A549 treated with DMSO at 1 μM for 4 hours (cell line): Measurements from ENCODE around the gene TMEM106A. TPM values are rescaled to one million over a fixed set of nuclear protein-coding genes. Genes with fewer than 3 reads are reported as not detected.

Source experiments
- total RNA-seq: library from RNA; stranded (reverse); fragments of 200-300 nt; extraction: Qiagen RNA extraction; gene quantifications from 5 replicates; pipeline ENCODE4 v1.2.3, GENCODE V29; 2022; ENCODE audit warnings: low read depth

The TMEM106A gene
- 1.0 to 1.6 TPM (median 1.4 TPM) in 5 replicates for total RNA-seq

GRCh38 chr17:43211480-43212402 is at the start of gene TMEM106A:
TMEM106A (plus strand) TSS chr17:43211875; CDS start chr17:43213042, 1,167 bp downstream.

GRCh38 chr17:43170766-43171585 is 40.7 kb upstream of the TMEM106A start, which contains the start of gene NBR1:
NBR1 (plus strand) TSS chr17:43171214; CDS start chr17:43175800, 4,586 bp downstream.

DNA sequence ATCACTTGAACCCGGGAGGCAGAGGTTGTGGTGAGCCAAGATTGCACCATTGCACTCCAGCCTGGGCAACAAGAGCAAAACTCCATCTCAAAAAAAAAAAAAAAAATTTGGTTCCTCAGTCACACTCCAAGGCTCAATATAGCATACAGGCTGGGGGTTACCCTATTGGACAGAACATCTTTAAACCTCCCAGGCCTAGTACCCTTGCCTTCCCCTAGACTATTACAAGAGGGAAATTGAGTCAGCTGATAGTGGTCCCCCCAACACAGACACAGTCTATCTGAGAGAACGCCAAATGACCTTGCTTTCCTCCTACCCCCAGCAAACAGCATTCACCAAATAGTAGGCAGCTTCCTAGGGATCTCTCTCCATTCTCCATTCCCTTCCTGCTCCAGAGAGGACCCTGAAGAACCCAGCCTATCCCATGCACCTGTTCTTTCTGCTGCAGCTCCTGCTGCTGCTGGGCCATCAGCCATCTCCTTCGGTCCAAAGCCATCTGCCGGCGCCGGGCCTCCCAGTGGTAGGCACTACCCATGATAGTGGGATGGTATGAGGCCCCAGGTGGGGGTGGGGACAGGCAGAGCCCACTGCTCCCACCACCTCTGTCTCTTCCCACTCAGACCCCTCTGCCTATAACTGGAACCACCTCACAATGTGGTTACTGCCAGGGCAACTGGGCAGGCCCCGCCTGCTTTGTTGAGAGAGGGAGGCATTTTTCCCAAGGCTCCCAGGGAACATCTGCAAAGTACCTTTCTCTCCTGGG is 16.5 kb downstream of the TMEM106A start, which contains the start of gene CCDC200:
Gene CCDC200 (minus strand): TSS at position 604 of the 763 bp plus-strand sequence. CDS start 69 bp downstream, at position 535.

GRCh38 chr17:43233877-43234276 is 22.2 kb downstream of the TMEM106A start, which contains the start of gene RNU2-1:
RNU2-1 (minus strand) TSS chr17:43233977.

Other genes with a start within 250 kb of the TMEM106A start
- 45.7 to 63.2 TPM (median 55.6 TPM) in 5 replicates for gene AARSD1, start 247.4 kb upstream of the TMEM106A start, total RNA-seq
- 0.84 to 1.5 TPM (median 0.89 TPM) in 5 replicates for gene PTGES3L, start 231.8 kb upstream of the TMEM106A start, total RNA-seq
- 21.4 to 22.5 TPM (median 21.9 TPM) in 5 replicates for gene RUNDC1, start 231.3 kb upstream of the TMEM106A start, total RNA-seq
- gene RPL27, start 213.5 kb upstream of the TMEM106A start, total RNA-seq = 2,855 to 3,764 TPM (median 2,988 TPM) in 5 replicates
- 16.9 to 21.8 TPM (median 17.9 TPM) in 5 replicates for gene IFI35, start 205.1 kb upstream of the TMEM106A start, total RNA-seq
- gene VAT1, start 189.5 kb upstream of the TMEM106A start, total RNA-seq = 214 to 226 TPM (median 218 TPM) in 5 replicates
- 0.10 to 0.16 TPM (median 0.12 TPM) in 5 replicates for gene RND2, start 186.6 kb upstream of the TMEM106A start, total RNA-seq
- gene BRCA1, start 86.5 kb upstream of the TMEM106A start, total RNA-seq = 23.8 to 30.9 TPM (median 30.3 TPM) in 5 replicates
- gene NBR1, start 40.7 kb upstream of the TMEM106A start, total RNA-seq = 38.9 to 52.0 TPM (median 47.8 TPM) in 5 replicates
- not detected in 5 replicates for gene CCDC200, start 16.7 kb downstream of the TMEM106A start, total RNA-seq
- gene RNU2-1, start 22.1 kb downstream of the TMEM106A start, total RNA-seq = not detected in 5 replicates
- 15.4 to 24.2 TPM (median 19.6 TPM) in 5 replicates for gene ARL4D, start 187.1 kb downstream of the TMEM106A start, total RNA-seq